T-helper 17 cell (primary cell): ENCODE data around the gene SLC38A3. TPM values are rescaled to one million over a fixed set of nuclear protein-coding genes. Genes with fewer than 3 reads are reported as not detected.

Experiments
- ATAC-seq: fragments of 150-1000 bp; cut with Tn5 transposase; 2 replicates; pipeline ENCODE4 v1.10.0; 2021; ENCODE audit warnings: mild to moderate bottlenecking, moderate library complexity
- DNase-seq, 3 donors: peaks; one replicate each; pipeline versions ENCODE4 v3.0.0 to v3.0.0-alpha.2; 2020 to 2021
- H3K9me3 ChIP-seq: one replicate; pipeline ENCODE4 v1.7.0; 2013; ENCODE audit warnings: low read length, mild to moderate bottlenecking; ENCODE audit not compliant: control insufficient read depth, poor library complexity, severe bottlenecking
- H3K27ac Mint-ChIP-seq: one replicate; pipeline ENCODE4 v1.8.0; 2022; ENCODE audit warnings: mild to moderate bottlenecking, moderate library complexity, mixed read lengths
- H3K27me3 Mint-ChIP-seq: one replicate; pipeline ENCODE4 v1.8.0; 2022; ENCODE audit warnings: mixed read lengths
- H3K36me3 Mint-ChIP-seq: one replicate; pipeline ENCODE4 v1.8.0; 2022; ENCODE audit warnings: low read depth, mixed read lengths
- H3K4me1 Mint-ChIP-seq: one replicate; pipeline ENCODE4 v1.8.0; 2022; ENCODE audit warnings: mild to moderate bottlenecking, mixed read lengths
- H3K4me3 Mint-ChIP-seq: one replicate; pipeline ENCODE4 v1.8.0; 2022; ENCODE audit warnings: mild to moderate bottlenecking, moderate library complexity, mixed read lengths
- total RNA-seq, 4 donors: library from RNA in 2 of 4; stranded (reverse) in 2 of 4; gene quantifications; one replicate each; pipeline ENCODE4 v1.2.3 and lab custom pipeline; 2022 to 2026

Gene SLC38A3
- total RNA-seq, 2 donors from 2014 or later: 0.78 TPM; not detected in 1

GRCh38 chr3:50164984-50165909 lies 39.8 kb upstream of the SLC38A3 start:
- no peak for DNase-seq
- H3K4me1 Mint-ChIP-seq: no peaks in the 10 kb centered on the region
- H3K9me3 ChIP-seq: no peaks in the 10 kb centered on the region
- ATAC-seq: no peak
- peaks cover 9% of the 10 kb centered on the region for H3K27me3 Mint-ChIP-seq
- H3K4me3 Mint-ChIP-seq: no peak overlapping the region
- H3K36me3 Mint-ChIP-seq: no peaks in the 10 kb centered on the region
- H3K27ac Mint-ChIP-seq: no peak overlapping the region

GRCh38 chr3:50165910-50166538 lies 39.0 kb upstream of the SLC38A3 start:
- no peaks in the 10 kb centered on the region for H3K36me3 Mint-ChIP-seq
- no peaks in the 10 kb centered on the region for H3K9me3 ChIP-seq
- no peak overlapping the region for H3K27ac Mint-ChIP-seq
- no peak for DNase-seq
- H3K4me3 Mint-ChIP-seq: no peak overlapping the region
- peaks cover 9% of the 10 kb centered on the region for H3K27me3 Mint-ChIP-seq
- ATAC-seq: no peak
- no peaks in the 10 kb centered on the region for H3K4me1 Mint-ChIP-seq

GRCh38 chr3:50166620-50167019 lies 38.5 kb upstream of the SLC38A3 start:
- Mint-ChIP-seq H3K27ac (no peak overlapping the region), H3K4me1 (no peaks in the 10 kb centered on the region), H3K27me3 (peaks cover 9% of the 10 kb centered on the region), H3K4me3 (no peak overlapping the region), H3K36me3 (no peaks in the 10 kb centered on the region)
- H3K9me3 ChIP-seq: no peaks in the 10 kb centered on the region
- ATAC-seq (no peak), DNase-seq (no peak)

GRCh38 chr3:50167069-50167840 lies 37.8 kb upstream of the SLC38A3 start:
- peaks cover 9% of the 10 kb centered on the region for H3K27me3 Mint-ChIP-seq
- H3K9me3 ChIP-seq: no peaks in the 10 kb centered on the region
- H3K4me1 Mint-ChIP-seq: no peaks in the 10 kb centered on the region
- DNase-seq (no peak), ATAC-seq (no peak)
- no peaks in the 10 kb centered on the region for H3K36me3 Mint-ChIP-seq
- no peak overlapping the region for H3K27ac Mint-ChIP-seq
- H3K4me3 Mint-ChIP-seq: no peak overlapping the region

DNA sequence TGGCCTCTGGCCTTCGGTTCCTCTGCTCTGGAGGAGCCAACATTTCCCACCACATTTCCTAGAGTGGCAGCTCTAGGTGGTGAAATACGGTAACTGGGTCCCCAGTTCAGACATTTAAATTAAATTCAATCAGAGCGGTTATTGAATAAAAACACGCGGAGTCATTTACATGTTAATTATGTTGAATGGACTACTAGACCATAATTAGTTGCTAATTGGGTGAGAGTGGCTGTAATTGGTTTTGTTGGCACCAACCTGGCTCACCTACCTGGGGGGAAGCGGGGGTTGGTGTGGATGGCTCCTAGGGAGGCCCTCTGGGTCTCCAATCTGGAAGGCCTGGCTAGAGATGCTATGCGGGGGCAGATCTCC lies 37.2 kb upstream of the SLC38A3 start:
- no peaks in the 10 kb centered on the region for H3K9me3 ChIP-seq
- no peak overlapping the region for H3K27ac Mint-ChIP-seq
- no peaks in the 10 kb centered on the region for H3K36me3 Mint-ChIP-seq
- peaks cover 9% of the 10 kb centered on the region for H3K27me3 Mint-ChIP-seq
- H3K4me1 Mint-ChIP-seq: no peaks in the 10 kb centered on the region
- DNase-seq: no peak
- H3K4me3 Mint-ChIP-seq: no peak overlapping the region
- ATAC-seq: no peak

DNA sequence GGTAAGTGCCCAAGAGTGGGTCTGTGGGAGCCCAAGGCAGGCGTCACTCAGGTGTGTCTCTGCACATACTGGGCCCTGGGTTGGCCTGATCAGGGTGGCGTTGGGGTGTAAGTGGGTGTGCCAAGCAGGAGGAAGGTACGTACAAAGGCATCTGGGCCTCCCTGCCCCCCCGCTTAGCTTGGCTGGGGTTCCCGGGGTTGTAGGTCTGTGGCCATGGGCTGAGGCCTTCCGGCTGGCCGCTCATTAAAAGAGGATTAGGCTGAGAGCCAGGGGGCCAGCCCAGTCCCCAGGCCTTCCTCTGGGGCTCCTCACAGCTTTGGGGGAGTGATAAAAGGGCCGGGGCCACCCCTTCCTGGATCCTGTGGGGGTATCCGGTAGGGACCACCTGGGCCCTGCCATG lies 36.7 kb upstream of the SLC38A3 start:
- Mint-ChIP-seq H3K27me3 (peaks cover 9% of the 10 kb centered on the region), H3K36me3 (no peaks in the 10 kb centered on the region), H3K27ac (no peak overlapping the region), H3K4me1 (no peaks in the 10 kb centered on the region), H3K4me3 (no peak overlapping the region)
- no peak for DNase-seq
- no peak for ATAC-seq
- no peaks in the 10 kb centered on the region for H3K9me3 ChIP-seq

DNA sequence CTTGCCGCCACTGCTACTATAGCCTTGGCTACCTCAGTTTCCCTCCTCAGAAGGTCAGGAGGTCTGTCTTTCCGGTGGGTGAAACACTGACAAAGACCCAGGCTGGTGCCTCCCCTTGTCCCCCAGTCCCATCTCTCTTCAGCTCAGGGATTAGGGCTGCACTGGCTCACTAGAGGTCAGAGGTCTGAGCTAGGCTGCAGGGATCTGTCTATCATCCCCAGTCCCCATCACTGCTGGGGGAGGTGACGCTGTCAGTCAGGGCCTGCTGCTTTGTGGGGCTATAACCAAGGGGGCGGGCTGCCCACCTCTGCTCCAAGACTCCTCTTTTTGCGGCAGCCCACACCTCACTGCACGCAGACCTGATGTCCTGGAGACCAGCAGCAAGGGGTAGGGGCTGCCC lies 36.3 kb upstream of the SLC38A3 start:
- Mint-ChIP-seq H3K4me1 (peaks cover 1% of the 10 kb centered on the region), H3K4me3 (no peak overlapping the region), H3K36me3 (no peaks in the 10 kb centered on the region), H3K27me3 (peaks cover 9% of the 10 kb centered on the region), H3K27ac (no peak overlapping the region)
- no peaks in the 10 kb centered on the region for H3K9me3 ChIP-seq
- DNase-seq (no peak), ATAC-seq (no peak)

DNA sequence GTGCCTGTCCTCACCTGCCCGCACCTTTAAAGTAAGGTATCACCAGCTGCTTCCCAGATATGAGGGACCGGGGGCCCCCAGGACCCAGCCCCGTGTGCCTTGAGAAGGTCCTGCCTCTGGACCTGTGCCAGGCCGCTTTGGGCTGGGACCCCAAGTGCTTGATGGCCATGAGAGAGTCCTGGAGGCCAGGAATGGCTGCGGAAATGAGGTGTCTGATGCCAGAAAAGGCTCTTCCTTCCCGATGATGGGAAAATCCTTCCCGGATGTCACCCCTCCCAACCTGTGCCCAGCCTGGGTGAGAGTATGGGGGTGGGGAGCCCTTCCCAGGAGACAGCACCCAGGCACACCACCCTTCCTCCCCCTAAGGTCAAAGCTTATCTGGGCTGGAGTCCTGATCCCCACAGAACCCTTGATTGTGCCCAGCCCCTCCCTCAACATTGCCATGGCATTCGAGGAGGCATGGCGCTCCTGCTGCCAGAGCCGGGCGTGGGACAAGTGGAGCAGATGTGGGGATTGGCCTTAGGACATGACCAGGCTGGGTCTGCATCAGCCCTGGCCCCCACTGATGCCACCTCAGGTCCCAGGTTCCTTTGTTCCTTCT lies 35.7 kb upstream of the SLC38A3 start:
- H3K9me3 ChIP-seq: no peaks in the 10 kb centered on the region
- Mint-ChIP-seq H3K4me3 (no peak overlapping the region), H3K36me3 (no peaks in the 10 kb centered on the region), H3K4me1 (peaks cover 2% of the 10 kb centered on the region), H3K27ac (no peak overlapping the region), H3K27me3 (peaks cover 9% of the 10 kb centered on the region)
- DNase-seq (no peak), ATAC-seq (no peak)

GRCh38 chr3:50169858-50170257 lies 35.2 kb upstream of the SLC38A3 start:
- Mint-ChIP-seq H3K36me3 (no peaks in the 10 kb centered on the region), H3K27me3 (peaks cover 4% of the 10 kb centered on the region), H3K27ac (no peak overlapping the region), H3K4me3 (no peak overlapping the region), H3K4me1 (peaks cover 2% of the 10 kb centered on the region)
- H3K9me3 ChIP-seq: no peaks in the 10 kb centered on the region
- DNase-seq (no peak), ATAC-seq (no peak)

DNA sequence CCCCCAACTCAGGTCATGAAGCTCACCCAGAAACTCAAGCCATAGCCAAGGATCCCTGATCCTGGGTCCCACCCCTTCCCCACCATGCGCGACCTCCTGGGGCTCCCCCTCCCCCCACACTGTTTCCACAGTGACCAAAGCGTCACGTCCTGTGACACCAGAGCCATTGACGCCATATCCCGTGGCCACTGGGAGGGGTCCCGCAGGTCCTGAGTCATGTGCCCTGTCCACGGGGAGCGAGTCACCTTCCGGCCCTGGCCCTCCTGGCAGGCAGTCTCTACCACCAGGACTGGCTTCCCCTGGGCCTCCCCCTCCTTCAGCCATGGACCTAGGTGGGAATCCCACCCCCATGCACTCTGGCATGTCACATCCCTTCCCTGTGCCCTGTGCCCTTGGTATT lies 34.4 kb upstream of the SLC38A3 start:
- Mint-ChIP-seq H3K27ac (no peak overlapping the region), H3K4me3 (no peak overlapping the region), H3K36me3 (no peaks in the 10 kb centered on the region), H3K27me3 (peaks cover 4% of the 10 kb centered on the region), H3K4me1 (peaks cover 2% of the 10 kb centered on the region)
- no peak for ATAC-seq
- DNase-seq: no peak
- H3K9me3 ChIP-seq: no peaks in the 10 kb centered on the region

DNA sequence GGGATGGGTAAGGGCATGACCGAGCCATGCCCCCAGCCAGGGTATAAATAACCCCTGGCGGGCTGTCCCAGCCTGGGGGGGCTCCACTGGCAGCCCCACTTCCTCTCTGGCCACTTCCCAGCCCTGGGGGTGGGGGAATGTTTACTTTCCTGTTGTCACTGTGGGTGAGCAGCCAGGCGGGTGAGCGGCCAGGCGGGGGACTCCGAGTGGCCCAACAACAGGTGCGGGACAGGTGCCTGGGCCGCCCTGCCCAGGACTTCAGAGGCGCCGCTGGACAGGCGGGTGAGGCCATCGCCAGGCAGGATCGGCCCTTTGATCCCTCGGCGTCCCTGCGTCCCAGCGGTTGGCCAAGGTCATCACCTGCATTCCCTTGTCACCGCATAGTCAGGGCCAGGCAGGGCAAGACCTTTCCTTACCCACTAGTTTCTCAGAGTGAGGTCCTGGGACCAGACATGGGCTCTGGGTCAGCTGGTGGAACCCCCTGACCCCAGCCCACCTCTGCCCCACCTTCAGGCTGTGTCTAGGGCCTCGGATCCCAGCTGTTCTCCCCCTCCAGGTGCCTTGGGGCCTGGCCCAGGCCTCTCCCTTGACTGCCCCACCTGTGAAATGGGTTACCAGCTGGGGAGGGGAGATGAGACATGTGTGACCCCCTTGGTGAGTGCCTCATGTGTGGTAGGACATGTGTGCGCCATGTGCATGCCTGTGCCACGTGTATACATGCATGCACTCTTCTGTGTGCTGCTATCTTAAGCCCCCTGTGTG lies 33.4 kb upstream of the SLC38A3 start:
- peaks cover 5% of the 10 kb centered on the region for H3K4me1 Mint-ChIP-seq
- H3K27ac Mint-ChIP-seq: no peak overlapping the region
- no peaks in the 10 kb centered on the region for H3K9me3 ChIP-seq
- no peaks in the 10 kb centered on the region for H3K36me3 Mint-ChIP-seq
- H3K27me3 Mint-ChIP-seq: peaks cover 4% of the 10 kb centered on the region
- ATAC-seq (no peak), DNase-seq (no peak)
- H3K4me3 Mint-ChIP-seq: no peak overlapping the region

GRCh38 chr3:50172626-50173220 lies 32.3 kb upstream of the SLC38A3 start:
- Mint-ChIP-seq H3K27ac (no peak overlapping the region), H3K27me3 (peaks cover 4% of the 10 kb centered on the region), H3K36me3 (no peaks in the 10 kb centered on the region), H3K4me3 (no peak overlapping the region), H3K4me1 (peaks cover 5% of the 10 kb centered on the region)
- ATAC-seq: no peak
- no peak for DNase-seq
- H3K9me3 ChIP-seq: no peaks in the 10 kb centered on the region
